ENCODE measurements around the gene PSAPL1.

Gene PSAPL1

DNA sequence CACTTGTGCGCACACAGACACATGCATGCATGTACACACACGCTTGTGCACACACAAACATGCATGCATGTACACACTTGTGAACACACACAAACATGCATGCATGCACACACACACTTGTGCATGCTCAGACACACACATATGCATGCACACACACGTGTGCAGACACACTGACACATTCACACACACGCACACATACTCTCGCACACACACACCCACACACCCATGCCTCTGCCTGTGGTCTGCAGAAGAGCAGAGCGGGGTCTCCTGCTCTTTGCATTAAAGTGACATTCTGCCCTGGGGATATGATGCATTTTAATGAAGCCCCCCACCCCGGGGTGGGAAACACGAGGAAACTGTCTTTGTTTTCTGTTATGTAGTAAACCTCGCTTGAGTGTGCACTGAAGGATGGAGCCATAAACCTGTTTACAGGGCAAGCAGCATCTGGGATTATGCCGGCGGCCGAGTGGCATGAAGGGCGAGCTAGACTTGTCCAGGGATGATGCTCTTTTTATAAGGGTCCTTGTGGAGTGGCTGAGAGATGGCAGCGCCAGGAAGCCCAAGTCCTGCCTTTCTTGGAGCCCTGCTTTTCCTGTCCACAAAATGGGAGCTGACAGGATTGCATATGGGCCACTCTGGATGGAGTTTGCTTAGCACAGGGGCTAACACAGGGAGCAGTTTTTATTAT lies 17.8 kb downstream of the PSAPL1 start:
- DNase-seq: no peak

DNA sequence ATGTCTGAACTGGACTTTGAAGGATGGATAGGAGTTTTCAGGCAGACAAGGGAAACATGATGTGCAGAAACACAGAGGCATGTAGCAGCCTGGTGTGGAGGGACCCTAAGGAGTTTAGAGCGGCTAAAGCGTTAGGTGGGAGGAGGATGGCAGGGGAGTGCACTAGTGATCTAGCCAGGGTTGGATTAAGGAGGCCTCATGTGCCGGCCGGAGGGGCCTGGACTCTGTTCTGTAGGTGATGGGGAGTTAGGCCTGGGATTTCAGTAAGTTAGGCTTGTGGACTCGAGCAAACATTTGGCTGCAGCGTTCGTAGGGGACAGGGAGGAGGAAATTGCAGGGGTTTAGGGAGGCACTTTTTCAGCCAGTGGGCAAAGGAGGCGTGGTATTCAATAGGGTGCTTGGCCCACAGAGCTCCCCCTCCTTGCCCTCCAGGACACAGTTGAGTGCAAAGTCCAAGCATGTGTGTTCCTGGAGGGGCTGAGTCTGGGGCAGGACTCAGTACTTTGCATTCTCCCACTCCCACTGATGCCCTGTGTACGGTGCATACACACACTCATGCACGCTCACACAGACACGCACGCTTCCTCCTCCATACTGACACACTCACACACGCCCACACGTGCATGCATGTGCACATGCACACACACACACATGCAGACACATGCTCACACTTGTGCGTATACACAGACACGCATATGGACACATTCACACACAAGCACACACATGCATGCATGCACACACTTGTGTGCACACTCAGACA lies 18.6 kb downstream of the PSAPL1 start:
- DNase-seq: no peak

DNA sequence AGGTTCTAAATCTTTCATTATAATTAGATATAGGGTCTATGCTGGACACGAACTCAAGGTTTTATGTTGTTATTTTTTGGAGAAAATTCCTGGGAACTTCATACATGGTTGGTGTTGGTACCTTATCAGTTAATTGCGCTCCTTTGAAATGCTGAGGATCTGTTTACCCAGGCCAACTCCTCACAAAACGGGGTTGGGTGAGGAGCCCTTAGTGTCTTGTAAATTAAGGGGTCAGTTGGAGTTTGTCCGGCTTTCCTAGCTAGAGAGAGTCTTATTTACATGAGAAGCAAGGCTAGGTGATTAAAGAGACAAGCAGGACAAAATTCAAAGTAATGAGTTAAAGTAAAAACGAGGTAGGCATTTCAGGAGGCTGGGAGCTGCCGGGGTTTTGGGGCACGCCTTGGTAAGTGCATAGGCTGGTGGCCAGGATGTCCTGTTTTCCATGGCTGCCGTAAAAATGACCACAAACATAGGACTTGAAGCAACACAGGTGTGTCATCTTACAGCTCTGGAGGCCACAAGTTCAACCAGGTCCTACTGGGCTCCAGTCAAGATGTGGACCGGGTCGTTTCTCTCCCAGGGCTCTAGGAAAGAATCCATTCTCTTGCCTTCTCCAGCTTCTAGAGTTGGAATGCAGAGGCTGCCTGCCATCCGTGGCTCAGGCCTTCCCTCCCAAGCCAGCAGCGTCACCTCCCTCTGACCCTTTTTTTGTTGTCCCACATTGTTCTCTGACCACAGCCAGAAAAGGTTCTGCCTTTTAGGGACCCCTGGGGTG lies 19.8 kb downstream of the PSAPL1 start:
- no peak for DNase-seq

GRCh38 chr4:7414046-7414445 lies 20.7 kb downstream of the PSAPL1 start:
- DNase-seq: no peak

DNA sequence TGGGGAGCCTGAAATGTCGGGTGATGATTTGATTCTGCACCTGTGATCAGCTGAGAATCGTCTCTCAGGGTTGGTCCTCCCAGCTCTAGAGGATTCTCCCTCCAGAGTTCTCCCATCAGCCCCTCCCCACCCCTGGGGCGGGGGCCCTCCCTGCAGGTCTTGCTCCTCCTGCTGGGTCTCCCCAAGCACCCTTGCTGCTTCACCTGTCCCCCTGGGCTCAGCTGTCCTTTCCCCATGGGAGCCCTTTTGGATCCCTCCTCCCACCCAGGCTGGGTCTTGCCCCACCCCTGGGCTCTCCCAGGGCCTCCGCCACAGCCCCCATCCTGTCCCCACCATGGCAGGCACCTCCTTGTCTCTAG lies 22.2 kb downstream of the PSAPL1 start:
- no peak for DNase-seq

DNA sequence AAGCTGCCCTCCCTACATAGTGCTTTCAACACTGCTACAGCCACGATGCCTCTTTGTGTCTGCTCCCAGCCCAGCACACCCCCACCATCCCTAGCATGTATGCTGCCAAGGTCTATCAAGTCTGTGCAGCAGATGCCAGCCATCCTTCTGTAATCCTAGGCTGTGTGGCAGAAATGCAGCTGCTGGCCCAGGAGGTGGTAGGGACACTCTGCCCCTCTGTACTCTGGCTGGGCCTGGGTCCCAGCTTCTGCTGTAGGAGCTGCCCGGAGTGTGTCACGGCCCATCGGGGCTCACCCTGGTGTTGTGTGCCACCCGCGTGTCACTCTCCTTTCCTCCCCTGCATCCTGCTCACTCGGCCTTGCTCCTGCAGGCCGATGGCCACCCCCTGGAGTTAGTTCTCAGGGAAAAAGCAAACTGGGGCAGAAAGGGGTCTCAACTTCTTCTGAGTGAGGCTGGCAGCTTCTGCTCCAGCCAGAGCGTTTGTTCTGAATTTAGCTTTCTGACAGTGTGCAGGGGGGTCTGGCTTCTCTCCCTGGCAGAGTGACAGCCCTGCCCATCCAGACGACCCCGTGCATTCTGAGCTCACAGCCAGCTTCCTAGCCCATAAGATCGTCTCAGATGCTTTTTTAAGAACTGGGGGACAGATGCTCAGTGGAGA lies 22.7 kb downstream of the PSAPL1 start:
- DNase-seq: no peak

DNA sequence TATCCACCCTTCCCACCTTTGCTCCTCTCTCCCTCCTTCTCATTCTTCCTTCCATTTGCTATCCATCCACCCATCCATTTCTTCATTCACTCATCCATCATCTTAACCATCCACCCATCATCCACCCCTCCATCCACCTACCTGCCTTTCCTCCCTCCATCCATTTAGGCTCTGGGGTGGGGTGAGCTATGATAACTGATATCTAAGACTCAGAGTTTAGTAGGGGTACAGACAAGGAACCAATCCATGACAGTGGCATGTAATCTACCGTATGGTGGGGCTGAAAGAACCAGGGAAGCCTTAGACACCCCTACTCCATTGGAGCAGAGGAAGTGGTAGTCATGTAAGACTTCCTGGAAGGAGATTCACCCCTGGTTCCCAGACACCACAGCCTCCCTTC lies 23.2 kb downstream of the PSAPL1 start:
- DNase-seq: no peak

DNA sequence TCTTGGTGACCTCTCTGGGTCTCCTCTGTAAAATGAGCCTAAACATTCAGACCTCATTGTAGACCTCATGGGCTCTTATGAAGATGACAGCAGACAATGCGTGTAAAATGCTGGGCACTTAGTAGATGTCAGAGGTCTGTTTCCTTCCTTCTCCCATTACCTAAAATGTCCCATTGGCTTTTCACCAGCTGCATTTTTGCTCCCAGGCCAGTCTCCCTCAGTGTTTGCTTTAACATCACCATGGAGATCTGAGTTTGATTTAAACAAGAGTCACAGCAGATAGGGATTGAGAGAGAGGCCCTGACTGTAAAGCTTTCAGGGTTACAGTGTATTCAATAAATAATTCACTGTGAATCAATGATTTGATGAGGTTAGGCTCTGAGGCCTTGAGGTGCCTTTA lies 24.3 kb downstream of the PSAPL1 start:
- DNase-seq: no peak

GRCh38 chr4:7408166-7408565 lies 26.6 kb downstream of the PSAPL1 start:
- DNase-seq: no peak

- DNase-seq: no peak
Observed at GRCh38 chr4:7403001-7403400, 31.7 kb downstream of the PSAPL1 start.

- DNase-seq: no peak
Observed at GRCh38 chr4:7402526-7402925, 32.2 kb downstream of the PSAPL1 start.

- DNase-seq: no peak
Observed at GRCh38 chr4:7400671-7401298, 33.9 kb downstream of the PSAPL1 start.

DNA sequence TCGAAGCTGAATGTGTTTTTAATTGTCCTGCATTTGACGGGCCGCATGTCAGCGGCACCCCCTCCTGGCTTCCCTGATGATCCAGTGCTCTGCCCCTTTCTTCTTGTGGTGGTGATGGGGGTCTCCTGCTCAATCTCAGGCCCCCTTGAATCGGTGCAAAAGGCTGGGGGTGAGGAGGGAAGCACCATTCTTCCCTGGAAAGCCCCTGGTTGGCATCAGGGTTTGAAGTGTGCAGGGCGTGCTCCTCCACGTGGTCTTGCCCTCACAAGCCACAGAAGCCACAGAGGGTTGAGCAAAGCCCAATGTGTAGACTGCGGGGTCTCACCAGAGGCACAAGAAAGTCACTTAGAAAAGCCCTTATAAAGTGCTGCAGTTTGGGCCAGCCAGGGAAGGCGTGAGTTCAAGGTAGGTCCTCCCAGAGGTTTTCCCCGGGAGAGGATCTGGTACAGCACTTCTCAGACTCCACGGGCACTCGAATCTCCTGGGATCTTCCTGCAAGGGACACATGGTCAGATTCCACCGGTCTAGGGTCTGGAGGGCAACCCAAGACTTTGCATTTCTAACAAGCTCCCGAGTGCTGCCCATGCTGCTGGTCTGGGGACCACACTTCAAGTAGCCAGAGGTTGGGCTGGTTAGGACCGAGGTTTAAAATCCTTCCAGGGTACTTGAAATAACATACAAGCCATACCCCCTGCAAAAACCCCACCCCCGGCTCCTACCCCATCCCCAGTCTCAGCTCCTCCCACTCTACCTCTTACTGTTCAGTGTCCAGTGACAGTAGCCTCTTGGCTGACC lies 35.1 kb downstream of the PSAPL1 start:
- DNase-seq: no peak

DNA sequence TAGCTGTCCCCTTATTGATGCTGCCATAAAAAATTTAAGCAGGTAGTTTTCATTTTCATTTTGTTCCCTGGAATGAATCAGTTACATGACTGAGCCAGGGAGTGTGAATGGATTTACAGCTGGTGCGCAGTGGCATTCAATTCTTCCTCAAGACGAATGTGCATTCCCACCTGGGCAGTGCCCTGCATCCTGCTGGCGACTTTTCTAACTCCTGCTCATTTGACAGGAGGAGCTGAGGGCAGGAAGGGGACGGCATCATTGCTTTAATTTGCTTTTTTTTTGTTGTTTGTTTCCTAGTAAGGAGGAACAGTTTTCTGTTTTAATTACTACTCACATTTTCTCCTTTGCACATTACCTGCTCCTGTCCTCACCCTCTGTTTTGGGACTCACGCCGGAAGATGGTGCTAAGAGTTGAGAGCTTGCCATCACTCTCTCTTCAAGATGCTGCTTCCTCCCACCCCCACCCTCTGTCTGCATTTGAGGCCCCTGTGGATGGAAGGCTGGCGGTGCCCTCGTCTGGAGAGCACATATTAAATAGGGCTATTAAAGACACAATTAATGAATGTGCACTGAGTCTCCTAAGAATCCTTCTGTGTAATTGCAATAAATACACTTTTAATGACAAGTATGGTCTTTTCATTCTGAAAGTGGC lies 35.8 kb downstream of the PSAPL1 start:
- no peak for DNase-seq

GRCh38 chr4:7398104-7398423 lies 36.7 kb downstream of the PSAPL1 start:
- DNase-seq: peak; percentile 95

DNA sequence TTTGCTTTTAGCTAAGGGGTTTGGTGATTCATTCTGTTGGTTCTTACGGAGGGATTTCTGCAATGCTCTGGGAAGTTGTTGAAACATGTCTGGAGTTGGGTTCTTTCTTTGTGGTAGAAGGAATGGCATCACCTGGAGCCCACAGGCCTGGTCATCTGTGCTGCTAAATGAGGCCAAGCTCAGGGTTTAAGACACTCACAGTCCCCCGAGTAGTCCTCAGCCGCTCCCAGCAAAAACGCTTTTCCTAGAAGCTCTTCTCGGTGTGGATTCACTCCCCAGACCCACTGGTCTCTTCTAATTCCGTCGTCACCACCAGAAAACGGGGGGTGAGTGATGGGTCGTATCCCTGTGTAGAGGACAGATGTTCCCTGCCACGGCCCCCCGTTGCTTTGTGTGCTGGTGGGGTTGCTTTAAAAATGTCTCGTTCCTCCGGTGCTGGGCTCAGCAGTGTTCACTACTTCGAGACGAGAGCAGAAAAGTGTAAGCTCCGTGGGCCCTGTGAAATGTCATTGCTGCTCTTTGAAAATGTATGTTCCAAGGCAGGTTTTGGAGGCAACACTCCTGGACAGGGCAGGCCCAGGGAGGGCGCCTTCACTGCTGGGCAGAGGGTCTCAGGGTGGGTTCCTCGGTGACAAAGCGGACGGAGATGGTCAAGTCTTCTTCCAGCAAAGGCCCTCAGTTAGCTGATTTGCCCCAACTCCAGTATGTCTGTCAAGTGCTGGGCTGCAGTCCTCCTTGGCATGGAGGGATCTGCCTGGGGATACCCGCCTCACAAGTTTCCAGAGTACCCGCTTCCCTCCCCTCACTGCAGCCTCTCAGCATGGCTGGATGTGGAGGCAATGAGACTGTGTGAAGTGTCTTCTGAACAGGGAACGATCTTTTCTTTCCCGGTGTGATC lies 37.3 kb downstream of the PSAPL1 start:
- no peak for DNase-seq

- DNase-seq: no peak
Observed at GRCh38 chr4:7396186-7396910, 38.4 kb downstream of the PSAPL1 start.

- no peak for DNase-seq
Observed at GRCh38 chr4:7395645-7396044, 39.1 kb downstream of the PSAPL1 start.

DNA sequence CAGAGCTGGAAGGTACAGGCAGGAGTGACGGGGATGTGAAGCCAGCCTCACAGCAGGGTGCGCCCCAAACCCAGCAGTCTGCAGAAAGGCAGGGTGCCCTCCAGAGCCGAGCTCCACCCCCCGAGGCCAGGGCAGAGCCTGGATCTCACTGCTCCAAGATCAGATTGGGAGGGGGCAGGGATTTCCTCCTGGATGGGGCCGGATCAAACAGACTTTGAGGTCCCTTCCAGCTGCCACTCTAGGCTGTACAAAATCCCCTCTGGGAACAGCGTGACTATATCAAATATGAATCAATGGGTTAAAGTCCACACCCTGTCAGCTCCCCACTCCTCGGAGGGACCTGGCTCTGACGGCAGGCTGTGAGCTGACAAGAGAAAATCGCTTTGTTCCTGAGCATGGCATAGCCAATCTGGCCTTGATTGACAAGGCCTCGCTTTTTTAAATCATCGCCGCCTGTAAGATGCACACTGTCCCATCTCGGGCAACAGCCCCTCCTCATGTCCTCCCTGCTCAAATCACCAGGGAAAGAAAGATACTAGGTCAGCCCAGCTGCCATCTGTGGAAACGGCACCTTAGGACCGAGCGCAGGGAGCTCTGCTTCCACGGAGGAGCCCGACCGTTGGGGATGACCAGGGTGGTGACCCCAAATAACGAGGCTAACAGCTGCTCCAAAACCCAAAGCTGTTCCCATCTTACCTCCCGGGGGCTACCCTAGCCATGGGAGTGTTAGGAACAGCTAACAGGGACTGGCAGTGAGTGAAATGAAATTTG lies 39.9 kb downstream of the PSAPL1 start:
- no peak for DNase-seq
